Measurements from ENCODE around the gene ESPN.

ESPN gene

DNA sequence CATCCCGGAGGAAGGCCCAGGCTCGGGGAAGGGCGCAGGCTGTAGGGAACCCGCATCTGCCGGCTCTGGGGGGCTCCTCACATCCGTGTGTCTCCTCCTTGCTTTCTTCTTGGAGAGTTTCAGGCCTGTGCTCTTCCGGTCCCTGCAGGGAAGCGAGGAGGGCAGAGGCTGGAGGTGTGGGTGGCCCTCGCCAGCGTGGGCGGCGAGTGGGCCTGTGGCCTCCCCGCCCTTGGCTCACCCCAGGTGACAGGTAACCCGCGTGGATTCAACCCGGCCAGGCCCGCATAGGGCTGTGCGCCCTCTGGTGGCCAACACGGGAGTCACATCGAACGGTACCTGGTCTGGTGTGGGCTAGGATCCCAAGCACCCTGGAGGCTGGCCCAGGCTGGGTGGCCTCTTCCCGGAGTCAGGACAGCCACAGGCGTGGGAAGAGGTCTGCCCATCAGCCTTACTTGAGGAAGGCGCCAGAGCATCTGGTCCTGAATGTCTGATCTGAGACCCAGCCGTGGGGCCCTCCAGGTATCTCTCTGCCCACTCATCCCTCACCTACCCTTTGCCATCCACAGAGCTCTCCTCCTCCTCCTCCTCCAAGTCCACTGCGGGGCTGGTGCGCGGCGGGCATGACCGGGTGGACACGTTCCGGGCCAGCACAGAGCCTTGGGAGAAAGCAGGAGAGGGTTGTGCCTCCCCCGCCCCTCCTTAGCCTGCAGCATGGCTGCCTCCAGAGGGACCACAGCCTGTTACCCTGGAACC is 51.0 kb downstream of the ESPN start:
- Histone ChIP-seq H3K9me3 (ENCODE audit: severe bottlenecking) (no peaks in the 10 kb centered on the region), H3K27me3 (ENCODE audit: insufficient read depth, low read depth, severe bottlenecking) (no peaks in the 10 kb centered on the region), H3K27ac (no peak overlapping the region), H3K4me3 (ENCODE audit: low read depth, low read length) (no peak overlapping the region), H3K36me3 (peaks cover 24% of the 10 kb centered on the region)
- TF ChIP-seq, protein P1, sequence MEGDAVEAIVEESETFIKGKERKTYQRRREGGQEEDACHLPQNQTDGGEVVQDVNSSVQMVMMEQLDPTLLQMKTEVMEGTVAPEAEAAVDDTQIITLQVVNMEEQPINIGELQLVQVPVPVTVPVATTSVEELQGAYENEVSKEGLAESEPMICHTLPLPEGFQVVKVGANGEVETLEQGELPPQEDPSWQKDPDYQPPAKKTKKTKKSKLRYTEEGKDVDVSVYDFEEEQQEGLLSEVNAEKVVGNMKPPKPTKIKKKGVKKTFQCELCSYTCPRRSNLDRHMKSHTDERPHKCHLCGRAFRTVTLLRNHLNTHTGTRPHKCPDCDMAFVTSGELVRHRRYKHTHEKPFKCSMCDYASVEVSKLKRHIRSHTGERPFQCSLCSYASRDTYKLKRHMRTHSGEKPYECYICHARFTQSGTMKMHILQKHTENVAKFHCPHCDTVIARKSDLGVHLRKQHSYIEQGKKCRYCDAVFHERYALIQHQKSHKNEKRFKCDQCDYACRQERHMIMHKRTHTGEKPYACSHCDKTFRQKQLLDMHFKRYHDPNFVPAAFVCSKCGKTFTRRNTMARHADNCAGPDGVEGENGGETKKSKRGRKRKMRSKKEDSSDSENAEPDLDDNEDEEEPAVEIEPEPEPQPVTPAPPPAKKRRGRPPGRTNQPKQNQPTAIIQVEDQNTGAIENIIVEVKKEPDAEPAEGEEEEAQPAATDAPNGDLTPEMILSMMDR (IDR thresholded peaks at IDR 0.05; ENCODE audit: low read depth, low read length): peak; percentile 97
- DNase-seq: peak; percentile 74

DNA sequence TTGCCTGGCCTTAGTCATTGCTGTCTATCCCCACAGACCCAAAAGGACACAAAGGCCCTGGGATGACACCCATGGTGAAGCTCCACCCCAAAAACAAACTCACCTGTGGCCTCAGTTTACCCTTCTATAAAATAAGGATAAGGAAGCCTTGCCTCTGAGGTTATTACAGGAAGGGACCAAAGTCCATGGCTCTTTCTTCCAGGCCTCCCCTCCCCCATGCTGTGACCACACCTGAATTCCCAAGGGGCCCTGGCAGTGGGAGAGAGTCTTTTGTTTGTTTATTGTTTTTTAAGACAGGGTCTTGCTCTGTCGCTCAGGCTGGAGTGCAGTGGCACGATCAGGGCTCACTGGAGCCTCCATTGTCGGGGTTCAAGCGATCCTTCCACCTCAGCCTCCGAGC is 51.9 kb downstream of the ESPN start:
- Histone ChIP-seq H3K36me3 (peaks cover 14% of the 10 kb centered on the region), H3K4me3 (ENCODE audit: low read depth, low read length) (no peak overlapping the region), H3K27me3 (ENCODE audit: insufficient read depth, low read depth, severe bottlenecking) (no peaks in the 10 kb centered on the region), H3K9me3 (ENCODE audit: severe bottlenecking) (no peaks in the 10 kb centered on the region), H3K27ac (no peak overlapping the region)
- TF ChIP-seq, protein P1 (IDR thresholded peaks at IDR 0.05; ENCODE audit: low read depth, low read length): no peak
- DNase-seq: no peak

DNA sequence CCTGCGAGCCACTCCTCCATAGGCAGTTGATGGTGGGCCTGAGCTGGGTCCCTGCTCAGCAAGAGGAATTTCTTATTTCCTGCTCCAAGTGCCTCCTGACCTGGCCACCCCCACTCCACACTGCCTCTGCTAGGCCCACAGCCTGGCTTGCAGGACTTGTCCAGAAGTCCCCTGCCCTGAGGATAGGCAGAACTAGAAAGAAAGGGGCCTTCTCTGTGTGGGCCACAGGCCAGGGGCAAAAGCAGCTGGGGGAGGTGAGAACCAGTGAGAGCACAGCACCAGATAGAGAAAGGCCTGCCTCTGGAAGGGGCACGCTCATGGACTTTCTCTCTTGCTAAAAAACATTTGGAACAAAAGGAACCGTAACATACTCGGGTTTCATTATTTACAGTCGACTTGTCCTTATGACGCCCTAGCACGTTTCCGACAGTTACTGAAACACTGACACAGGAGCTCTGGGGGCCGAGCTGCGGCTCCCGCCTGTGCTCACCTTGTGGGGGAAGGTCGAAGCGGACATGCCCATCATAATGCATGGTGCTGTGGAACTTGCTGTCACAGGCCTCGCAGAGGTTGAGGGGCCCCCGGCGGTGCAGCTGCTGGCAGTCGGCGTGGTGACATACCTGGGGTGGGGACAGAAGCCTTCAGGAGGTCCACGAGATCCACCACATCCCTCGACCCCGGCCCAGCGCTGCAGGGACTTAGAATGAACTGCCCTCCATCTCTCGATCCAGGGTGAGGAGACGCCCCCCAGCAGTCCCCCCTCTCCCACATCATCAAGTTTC is 52.7 kb downstream of the ESPN start:
- H3K4me3 ChIP-seq (ENCODE audit: low read depth, low read length): no peak overlapping the region
- H3K27ac ChIP-seq: no peak overlapping the region
- no peaks in the 10 kb centered on the region for H3K9me3 ChIP-seq (ENCODE audit: severe bottlenecking)
- TF ChIP-seq, protein P1 (IDR thresholded peaks at IDR 0.05; ENCODE audit: low read depth, low read length): no peak
- peaks cover 9% of the 10 kb centered on the region for H3K36me3 ChIP-seq
- DNase-seq: no peak
- no peaks in the 10 kb centered on the region for H3K27me3 ChIP-seq (ENCODE audit: insufficient read depth, low read depth, severe bottlenecking)

DNA sequence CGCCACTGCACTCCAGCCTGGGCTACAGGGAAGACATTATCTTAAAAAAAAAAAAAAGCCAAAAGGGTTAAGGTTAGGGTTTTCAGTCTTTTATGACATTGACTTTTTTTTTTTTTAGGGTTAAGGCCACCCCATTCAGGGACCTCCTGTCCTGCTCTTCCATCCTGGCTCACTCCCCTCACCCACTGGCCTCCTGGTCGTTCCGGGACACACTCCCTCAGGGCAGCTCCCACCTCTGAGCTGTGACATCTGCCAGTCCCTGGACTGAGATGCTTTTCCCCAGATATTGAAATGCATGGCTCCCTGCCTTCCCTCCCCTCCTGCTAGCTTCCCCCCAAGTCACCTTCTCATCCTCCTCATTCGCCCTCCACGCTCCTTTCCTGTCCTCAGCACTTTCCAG is 57.2 kb downstream of the ESPN start:
- Histone ChIP-seq H3K36me3 (no peaks in the 10 kb centered on the region), H3K27me3 (ENCODE audit: insufficient read depth, low read depth, severe bottlenecking) (no peaks in the 10 kb centered on the region), H3K9me3 (ENCODE audit: severe bottlenecking) (no peaks in the 10 kb centered on the region), H3K4me3 (ENCODE audit: low read depth, low read length) (no peak overlapping the region), H3K27ac (no peak overlapping the region)
- DNase-seq: peak; percentile 30
- TF ChIP-seq, protein P1 (IDR thresholded peaks at IDR 0.05; ENCODE audit: low read depth, low read length): no peak

DNA sequence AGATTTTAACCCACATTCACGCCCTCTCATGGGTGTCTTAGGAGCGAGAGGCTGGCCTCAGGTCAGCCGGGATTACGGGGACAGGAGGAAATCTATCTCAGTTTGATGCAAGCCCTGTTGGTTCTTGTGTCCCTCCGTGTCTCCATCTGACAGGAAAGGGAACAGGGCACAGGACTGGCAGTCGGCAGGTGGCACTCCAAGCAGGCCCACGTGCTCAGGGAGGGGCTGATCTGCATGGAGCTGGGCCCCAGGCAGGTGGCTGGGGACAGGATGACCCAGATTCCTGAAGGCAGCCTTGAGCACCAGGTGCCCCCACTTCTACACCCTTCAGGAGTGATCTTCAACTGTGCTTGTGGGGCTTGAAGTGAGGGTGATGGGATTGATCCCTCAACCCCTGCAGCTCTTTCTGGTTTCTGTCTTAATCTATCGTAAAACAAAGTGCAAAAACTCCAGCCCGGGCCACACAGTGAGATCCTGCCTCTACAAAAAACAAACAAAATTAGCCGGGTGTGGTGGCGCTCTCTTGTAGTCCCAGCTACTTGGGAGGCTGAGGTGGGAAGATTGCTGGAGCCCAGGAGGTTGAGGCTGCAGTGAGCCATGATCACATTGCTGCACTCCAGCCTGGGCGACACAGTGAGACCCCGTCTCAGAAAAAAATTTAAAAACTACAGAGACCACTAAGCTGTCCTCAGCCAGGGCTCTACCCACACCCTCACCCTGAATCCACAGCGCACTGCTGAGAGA is 58.6 kb downstream of the ESPN start:
- Histone ChIP-seq H3K4me3 (ENCODE audit: low read depth, low read length) (no peak overlapping the region), H3K27ac (no peak overlapping the region; the same call in 1 of the 2 replicates), H3K27me3 (ENCODE audit: insufficient read depth, low read depth, severe bottlenecking) (no peaks in the 10 kb centered on the region), H3K9me3 (ENCODE audit: severe bottlenecking) (no peaks in the 10 kb centered on the region), H3K36me3 (no peaks in the 10 kb centered on the region)
- TF ChIP-seq, protein P1 (IDR thresholded peaks at IDR 0.05; ENCODE audit: low read depth, low read length): peak; percentile 28; the same call in 1 of the 2 replicates
- peak; percentile 34 for DNase-seq
